Keratinocyte (primary cell): Measurements from ENCODE around the gene KRTAP3-2. TPM values are rescaled to one million over a fixed set of nuclear protein-coding genes. Genes with fewer than 3 reads are reported as not detected.
"Not testable (repeated sequence)": the region's sequence is repeated elsewhere in the genome, so short reads cannot be mapped to it uniquely, and the experiment has no call there.

ENCODE experiments used
- DNase-seq: peaks from one replicate; pipeline ENCODE4 v3.0.0-alpha.2; 2011; ENCODE audit warnings: low read depth, missing footprints, low spot score
- FAIRE-seq: peaks from 2 replicates; lab custom pipeline; 2011; peaks lifted over from hg19 to GRCh38; lab: Jason Lieb, UNC
- H2AFZ ChIP-seq: 2 replicates; pipeline ENCODE4 v1.6.0; 2012; ENCODE audit warnings: low read length, control low read depth, inconsistent platforms; ENCODE audit not compliant: control insufficient read depth
- H3K27ac ChIP-seq: 2 replicates; pipeline ENCODE4 v1.5.1; 2011; ENCODE audit warnings: low read length; ENCODE audit not compliant: control insufficient read depth, insufficient read depth
- H3K27me3 ChIP-seq: 3 replicates; pipeline ENCODE4 v1.6.0; 2011; ENCODE audit warnings: low read length; ENCODE audit not compliant: control insufficient read depth, insufficient read depth; ENCODE audit errors: extremely low read depth
- H3K36me3 ChIP-seq, 2 experiments: 2 replicates in 1 of 2; 3 replicates in 1 of 2; pipeline ENCODE4 v1.5.1; 2011; ENCODE audit warnings: low read length in 2 of 2, mild to moderate bottlenecking in 1 of 2; ENCODE audit not compliant: control insufficient read depth in 2 of 2, insufficient read depth in 2 of 2; ENCODE audit errors: extremely low read depth in 1 of 2
- H3K4me1 ChIP-seq: 3 replicates; pipeline ENCODE4 v1.5.1; 2011; ENCODE audit warnings: low read length; ENCODE audit not compliant: control insufficient read depth, insufficient read depth; ENCODE audit errors: extremely low read depth
- H3K4me2 ChIP-seq: 3 replicates; pipeline ENCODE4 v1.6.0; 2011; ENCODE audit warnings: low read depth, low read length; ENCODE audit not compliant: control insufficient read depth, insufficient read depth; ENCODE audit errors: extremely low read depth
- H3K4me3 ChIP-seq, 3 experiments: fragments of 200-600 bp in 1 of 3; sonication (generic) in 1 of 3; 2 replicates in 2 of 3; 3 replicates in 1 of 3; pipeline ENCODE4 v1.5.1; 2011 to 2016; ENCODE audit warnings: low read length in 3 of 3, mild to moderate bottlenecking in 3 of 3, control low read depth in 2 of 3, inconsistent platforms in 1 of 3, low read depth in 1 of 3, mixed read lengths in 1 of 3, mixed run types in 1 of 3, moderate library complexity in 1 of 3; ENCODE audit not compliant: control insufficient read depth in 2 of 3, insufficient read depth in 2 of 3; ENCODE audit errors: extremely low read depth in 1 of 3
- H3K79me2 ChIP-seq: 2 replicates; pipeline ENCODE4 v1.6.0; 2012; ENCODE audit warnings: low read length; ENCODE audit not compliant: control insufficient read depth, insufficient read depth
- H3K9ac ChIP-seq: 3 replicates; pipeline ENCODE4 v1.6.0; 2011; ENCODE audit warnings: low read length; ENCODE audit not compliant: control insufficient read depth, insufficient read depth; ENCODE audit errors: extremely low read depth
- H3K9me1 ChIP-seq: 3 replicates; pipeline ENCODE4 v1.6.0; 2011; ENCODE audit warnings: low read length; ENCODE audit not compliant: control insufficient read depth, insufficient read depth; ENCODE audit errors: extremely low read depth
- H3K9me3 ChIP-seq: 2 replicates; pipeline ENCODE4 v1.5.1; 2012; ENCODE audit warnings: low read depth, low read length; ENCODE audit not compliant: control insufficient read depth
- H4K20me1 ChIP-seq: 3 replicates; pipeline ENCODE4 v1.6.0; 2011; ENCODE audit warnings: low read length; ENCODE audit not compliant: control insufficient read depth, insufficient read depth; ENCODE audit errors: extremely low read depth
- CTCF ChIP-seq, 3 experiments: IDR thresholded peaks in 1 of 3; conservative IDR thresholded peaks in 1 of 3; optimal IDR thresholded peaks in 1 of 3; 2 replicates in 2 of 3; 3 replicates in 1 of 3; pipeline versions ENCODE3 to v1.5.1; 2011; ENCODE audit warnings: low read length in 3 of 3, mild to moderate bottlenecking in 3 of 3, moderate library complexity in 2 of 3, control low read depth in 1 of 3, inconsistent platforms in 1 of 3; ENCODE audit not compliant: insufficient read depth in 2 of 3; ENCODE audit errors: extremely low read depth in 1 of 3
- EZH2 ChIP-seq: IDR thresholded peaks from one replicate; pipeline ENCODE4 v1.6.1; 2012; ENCODE audit warnings: inconsistent platforms, mild to moderate bottlenecking, low read length, moderate library complexity
- dilution Hi-C: fragments of 300-500 bp; cut with MboI; formaldehyde crosslinking; loops from one replicate; pipeline ENCODE4 v1.7.0; 2020; ENCODE audit warnings: low sequenced_read_pairs; ENCODE audit not compliant: extremely low pct_ligation_motif_present
- polyA plus RNA-seq, 5 experiments: library from polyadenylated mRNA; depleted of rRNA in 3 of 5; stranded (reverse) in 3 of 5; stranded (forward) in 1 of 5; unstranded in 1 of 5; fragments of >200 nt; gene quantifications; 1 replicate in 1 of 5; 2 replicates in 3 of 5; 3 replicates in 1 of 5; pipeline versions ENCODE4 v1.2.1 to v1.2.3, GENCODE V29; 2011 to 2012; ENCODE audit warnings: missing spikeins in 2 of 5, low read depth in 1 of 5, low replicate concordance in 1 of 5

Gene KRTAP3-2
- polyA plus RNA-seq, 1 donor (not counting 4 experiments of a cell fraction or from before 2014, with no cell fraction given), result not detected

GRCh38 chr17:41037853-41038350 is 38.2 kb upstream of the KRTAP3-2 start:
- Histone ChIP-seq H3K9me1 (no peaks in the 10 kb centered on the region), H3K9ac (no peak overlapping the region), H3K79me2 (no peaks in the 10 kb centered on the region), H3K9me3 (no peaks in the 10 kb centered on the region), H4K20me1 (no peaks in the 10 kb centered on the region), H3K4me3 (no peak overlapping the region), H3K4me2 (no peak overlapping the region), H2AFZ (no peak overlapping the region), H3K4me1 (no peaks in the 10 kb centered on the region), H3K27ac (no peak overlapping the region), H3K27me3 (no peaks in the 10 kb centered on the region), H3K36me3 (no peaks in the 10 kb centered on the region)
- no peak for FAIRE-seq
- dilution Hi-C loops, result no loop called here
- DNase-seq, result no peak
- no peak for TF ChIP-seq EZH2

DNA sequence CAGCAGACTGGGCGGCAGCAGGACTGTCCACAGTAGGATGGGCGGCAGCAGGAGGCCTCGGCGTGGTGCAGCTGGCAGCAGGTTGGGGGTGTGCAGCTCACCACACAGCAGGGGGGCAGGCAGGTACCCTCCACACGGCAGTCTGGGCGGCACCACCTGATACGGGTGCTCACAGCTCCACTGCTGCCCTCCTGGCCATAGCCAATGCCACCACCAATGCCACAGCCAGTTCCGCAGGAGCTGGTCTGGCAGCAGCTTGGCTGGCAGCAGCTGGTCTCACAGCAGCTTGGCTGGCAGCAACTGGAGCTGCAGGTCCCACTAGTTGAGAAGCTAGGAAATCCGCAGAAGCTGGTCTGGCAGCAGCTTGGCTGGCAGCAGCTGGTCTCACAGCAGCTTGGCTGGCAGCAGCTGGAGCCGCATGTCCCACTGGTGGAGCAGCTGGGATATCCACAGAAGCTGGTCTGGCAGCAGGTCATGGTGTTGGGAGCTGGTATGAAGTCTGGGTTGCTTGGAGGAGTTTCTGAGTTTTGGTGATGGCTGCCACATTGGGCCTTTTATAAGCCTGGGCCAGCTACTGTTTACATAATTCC is 34.7 kb upstream of the KRTAP3-2 start, which contains the start of gene KRTAP1-3:
TSS of gene KRTAP1-3 (minus strand) at position 529 of the 590 bp plus-strand sequence. CDS start at position 476, 53 bp downstream.
- H3K4me1 ChIP-seq, H3K4me3 ChIP-seq, H3K79me2 ChIP-seq, H3K9ac ChIP-seq, FAIRE-seq, H3K9me3 ChIP-seq, H3K4me2 ChIP-seq, dilution Hi-C loops, H2AFZ ChIP-seq, H3K36me3 ChIP-seq, H3K27ac ChIP-seq, H3K9me1 ChIP-seq, H4K20me1 ChIP-seq, H3K27me3 ChIP-seq, DNase-seq: not testable (repeated sequence)

DNA sequence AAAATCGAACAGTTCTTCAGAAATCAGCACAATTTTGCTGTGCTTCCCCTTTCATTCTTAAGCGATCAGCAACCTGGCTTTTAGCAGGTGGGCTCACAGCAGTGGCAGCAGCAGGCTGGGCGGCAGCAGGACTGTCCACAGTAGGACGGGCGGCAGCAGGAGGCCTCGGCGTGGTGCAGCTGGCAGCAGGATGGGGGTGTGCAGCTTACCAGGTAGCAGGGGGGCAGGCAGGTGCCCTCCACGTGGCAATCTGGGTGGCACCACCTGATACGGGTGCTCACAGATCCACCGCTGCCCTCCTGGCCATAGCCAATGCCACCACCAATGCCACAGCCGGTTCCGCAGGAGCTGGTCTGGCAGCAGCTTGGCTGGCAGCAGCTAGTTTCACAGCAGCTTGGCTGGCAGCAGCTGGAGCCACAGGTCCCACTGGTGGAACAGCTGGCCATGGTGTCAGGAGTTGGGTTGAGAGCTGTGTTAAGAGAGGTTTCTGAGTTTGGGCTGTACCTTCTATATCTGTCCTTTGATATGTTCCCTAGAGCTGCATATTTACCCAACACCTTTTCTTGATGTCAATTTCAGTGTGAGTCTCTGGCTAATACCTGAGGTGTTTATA is 30.0 kb upstream of the KRTAP3-2 start, which contains the start of gene KRTAP1-4:
TSS of gene KRTAP1-4 (minus strand) at position 563 of the 613 bp plus-strand sequence. CDS start at position 446, 117 bp downstream.
- Histone ChIP-seq H3K4me3 (no peak within 1 kb of the TSS), H3K36me3 (no peaks in the 10 kb centered on the region), H3K9me3 (no peaks in the 10 kb centered on the region), H3K27ac (no peak within 1 kb of the TSS), H3K9me1 (no peaks in the 10 kb centered on the region), H3K27me3 (no peaks in the 10 kb centered on the region), H4K20me1 (no peaks in the 10 kb centered on the region), H3K9ac (no peak within 1 kb of the TSS), H3K79me2 (no peaks in the 10 kb centered on the region), H2AFZ (no peak within 1 kb of the TSS), H3K4me1 (peaks cover 7% of the 10 kb centered on the region), H3K4me2 (no peak within 1 kb of the TSS)
- FAIRE-seq (no peak), DNase-seq (no peak)
- TF ChIP-seq EZH2, result no peak
- TF ChIP-seq CTCF (optimal IDR thresholded peaks at IDR 0.05 in 1 of 3, IDR thresholded peaks at IDR 0.05 in 1 of 3, conservative IDR thresholded peaks at IDR 0.05 in 1 of 3; ENCODE audit: extremely low read depth in 1 of 3, insufficient read depth in 2 of 3, low read length in 3 of 3), result no peak
- dilution Hi-C loops, result no loop called here
